ENCODE measurements around the gene ADAM12.

GRCh38 chr10:126199221-126199998 lies 188.9 kb downstream of the ADAM12 start:
- TF ChIP-seq POLR2A (IDR thresholded peaks at IDR 0.05; ENCODE audit: low read depth, low read length) = no peak
- TF ChIP-seq CTCF (IDR thresholded peaks at IDR 0.05; ENCODE audit: extremely low read depth in 1 of 2, insufficient read depth in 1 of 2, low read depth in 1 of 2, low read length in 2 of 2) = no peak
